ENCODE measurements around the gene PAOX. TPM values are rescaled to one million over a fixed set of nuclear protein-coding genes. Genes with fewer than 3 reads are reported as not detected.

PAOX gene
- total and polyA plus RNA-seq, 9 of the 15 experiments (the other 6 are each of a cell fraction or from before 2014, with no cell fraction given), result 0.80 to 6.4 (median 2.6) TPM

DNA sequence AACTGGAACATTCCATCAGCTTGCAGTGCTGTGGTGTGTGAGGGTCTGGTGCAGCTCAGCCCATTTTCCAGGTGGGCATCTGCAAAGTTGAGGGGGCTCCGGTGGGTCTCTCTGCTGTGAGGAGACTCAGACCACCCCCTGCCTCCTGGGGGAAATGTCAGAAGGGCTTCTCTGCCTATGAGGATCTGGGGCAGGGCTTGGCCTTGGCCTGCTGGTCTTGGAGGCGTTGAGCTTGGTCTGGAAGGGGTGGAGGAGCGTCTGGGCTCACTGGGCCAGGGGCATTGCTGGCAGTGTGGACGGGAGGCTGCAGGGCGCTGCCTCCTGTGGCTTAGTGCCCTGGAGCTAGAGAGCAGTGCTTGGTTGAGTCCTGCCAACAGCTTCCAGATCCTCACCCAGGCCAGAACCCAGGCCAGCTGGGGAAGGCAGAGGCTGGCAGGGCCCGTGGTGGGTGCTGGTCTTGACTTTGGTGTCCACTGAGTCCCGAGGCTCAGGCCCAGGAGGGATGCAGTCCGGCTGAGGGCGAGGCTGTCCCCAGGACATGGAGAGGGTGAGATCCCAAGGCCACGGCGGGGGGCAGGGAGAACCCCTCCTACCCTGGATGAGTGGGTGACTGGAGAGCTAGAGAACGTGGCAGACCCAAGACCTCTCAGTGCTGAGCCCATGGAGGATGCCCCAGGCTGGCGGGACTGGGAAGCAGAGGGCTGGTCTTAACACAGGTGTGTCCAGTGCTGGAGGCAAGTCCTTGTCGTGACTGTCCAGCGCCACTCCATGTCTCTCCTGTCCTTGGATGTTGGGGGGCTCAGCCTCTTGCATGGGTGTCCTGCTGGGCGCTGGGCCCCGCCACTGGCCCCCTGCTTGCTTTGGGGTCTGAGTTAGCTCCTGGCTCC lies 42.5 kb downstream of the PAOX start:
- FAIRE-seq (no peak), ATAC-seq (no peak; the same call in 2 of the 3 replicates), DNase-seq (ENCODE audit: extremely low read depth in 1 of 4, low spot score in 3 of 4) (no peak)
- 96% methylated on average over 4 of the region's 17 CpGs for WGBS (ENCODE audit: insufficient coverage, low coverage, missing lambda C conversion rate)
- intact Hi-C loops (cut with micrococcal nuclease), result no loop called here
- Histone ChIP-seq H3K27ac (ENCODE audit: extremely low read depth, low read depth, low read length) (no peak overlapping the region), H3K4me1 (replicated peaks in 1 of 2; ENCODE audit: control insufficient read depth in 2 of 2, insufficient read depth in 2 of 2, low read length in 2 of 2) (no peaks in the 10 kb centered on the region), H3K79me2 (ENCODE audit: control insufficient read depth, insufficient read depth, low read length) (no peaks in the 10 kb centered on the region), H4K20me1 (replicated peaks; ENCODE audit: control insufficient read depth, insufficient read depth, low read length) (no peaks in the 10 kb centered on the region), H3K9me1 (ENCODE audit: control insufficient read depth, insufficient read depth, low read length) (no peaks in the 10 kb centered on the region), H3K4me3 (no peak overlapping the region), H3K4me2 (ENCODE audit: insufficient read depth, low read length) (no peak overlapping the region), H2AFZ (ENCODE audit: low read depth, low read length) (no peak overlapping the region), H3K27me3 (ENCODE audit: control insufficient read depth in 2 of 2, insufficient read depth in 2 of 2, low read length in 2 of 2) (no peaks in the 10 kb centered on the region), H3K9me3 (replicated peaks; ENCODE audit: control insufficient read depth, insufficient read depth, low read depth, low read length) (no peaks in the 10 kb centered on the region), H3K9ac (ENCODE audit: insufficient read depth in 1 of 2, low read depth in 2 of 2, low read length in 2 of 2) (no peak overlapping the region), H3K36me3 (ENCODE audit: control insufficient read depth, insufficient read depth, low read length) (no peaks in the 10 kb centered on the region)
- TF ChIP-seq RBFOX2 (IDR thresholded peaks at IDR 0.05; ENCODE audit: low read depth, low read length) (0 out of 2 replicates have a peak, but pooled peaks have one; percentile 14), POLR2G (IDR thresholded peaks at IDR 0.05; ENCODE audit: low read depth, low read length) (peak; percentile 42; the same call in 1 of the 2 replicates), BRD9 (IDR thresholded peaks at IDR 0.05; ENCODE audit: low read depth, partially characterized antibody) (no peak)
- POLR2A ChIA-PET, result no interaction called here
- CTCF ChIA-PET (ENCODE audit: low intra/inter-chr PET ratio), result no interaction called here
- in situ Hi-C loops (cut with MboI), result no loop called here
- no TSS peak for BruUV-seq (replicated peaks)

- no peak overlapping the region for H3K9ac ChIP-seq (ENCODE audit: insufficient read depth in 1 of 2, low read depth in 2 of 2, low read length in 2 of 2)
- no peak for DNase-seq (ENCODE audit: extremely low read depth in 1 of 4, low spot score in 3 of 4)
- no peaks in the 10 kb centered on the region for H3K9me1 ChIP-seq (ENCODE audit: control insufficient read depth, insufficient read depth, low read length)
- no peak overlapping the region for H2AFZ ChIP-seq (ENCODE audit: low read depth, low read length)
- no peaks in the 10 kb centered on the region for H3K4me1 ChIP-seq (replicated peaks in 1 of 2; ENCODE audit: control insufficient read depth in 2 of 2, insufficient read depth in 2 of 2, low read length in 2 of 2)
- BruUV-seq (replicated peaks), result no TSS peak
- CTCF ChIA-PET (ENCODE audit: low intra/inter-chr PET ratio), result no interaction called here
- H3K9me3 ChIP-seq (replicated peaks; ENCODE audit: control insufficient read depth, insufficient read depth, low read depth, low read length), result no peaks in the 10 kb centered on the region
- ATAC-seq, result no peak
- no peak overlapping the region for H3K4me2 ChIP-seq (ENCODE audit: insufficient read depth, low read length)
- FAIRE-seq, result no peak
- no peaks in the 10 kb centered on the region for H3K27me3 ChIP-seq (ENCODE audit: control insufficient read depth in 2 of 2, insufficient read depth in 2 of 2, low read length in 2 of 2)
- no peak overlapping the region for H3K27ac ChIP-seq (ENCODE audit: extremely low read depth, low read depth, low read length)
- in situ Hi-C loops (cut with MboI), result no loop called here
- H3K79me2 ChIP-seq (ENCODE audit: control insufficient read depth, insufficient read depth, low read length), result no peaks in the 10 kb centered on the region
- H3K36me3 ChIP-seq (ENCODE audit: control insufficient read depth, insufficient read depth, low read length), result no peaks in the 10 kb centered on the region
- no peaks in the 10 kb centered on the region for H4K20me1 ChIP-seq (replicated peaks; ENCODE audit: control insufficient read depth, insufficient read depth, low read length)
- WGBS (ENCODE audit: insufficient coverage, low coverage, missing lambda C conversion rate), result 88% methylated on average over 13 of the region's 16 CpGs
- POLR2A ChIA-PET, result no interaction called here
- intact Hi-C loops (cut with micrococcal nuclease), result no loop called here
- H3K4me3 ChIP-seq, result no peak overlapping the region
- no peak for TF ChIP-seq ZNF282 (CRISPR knock-in tag; IDR thresholded peaks at IDR 0.05)
- no peak for TF ChIP-seq SMARCE1 (IDR thresholded peaks at IDR 0.05)
- TF ChIP-seq TFE3 (CRISPR knock-in tag; IDR thresholded peaks at IDR 0.05), result no peak
- TF ChIP-seq KLF16 (IDR thresholded peaks at IDR 0.05), result no peak
- TF ChIP-seq ZNF512 (tag; IDR thresholded peaks at IDR 0.05), result no peak
- no peak for TF ChIP-seq SAP30 (IDR thresholded peaks at IDR 0.05; ENCODE audit: borderline replicate concordance, insufficient read depth, low read depth, low read length, poor library complexity, severe bottlenecking)
- no peak for TF ChIP-seq HNRNPK (IDR thresholded peaks at IDR 0.05; ENCODE audit: low read depth, low read length, poor library complexity, severe bottlenecking)
Observed at GRCh38 chr10:133422223-133422806, 43.3 kb downstream of the PAOX start.

Data from K562 (cell line).